ENCODE results near the gene FAM25A. TPM values are rescaled to one million over a fixed set of nuclear protein-coding genes. Genes with fewer than 3 reads are reported as not detected.

The FAM25A gene
- total RNA-seq, 6 experiments from 2014 or later = not detected

DNA sequence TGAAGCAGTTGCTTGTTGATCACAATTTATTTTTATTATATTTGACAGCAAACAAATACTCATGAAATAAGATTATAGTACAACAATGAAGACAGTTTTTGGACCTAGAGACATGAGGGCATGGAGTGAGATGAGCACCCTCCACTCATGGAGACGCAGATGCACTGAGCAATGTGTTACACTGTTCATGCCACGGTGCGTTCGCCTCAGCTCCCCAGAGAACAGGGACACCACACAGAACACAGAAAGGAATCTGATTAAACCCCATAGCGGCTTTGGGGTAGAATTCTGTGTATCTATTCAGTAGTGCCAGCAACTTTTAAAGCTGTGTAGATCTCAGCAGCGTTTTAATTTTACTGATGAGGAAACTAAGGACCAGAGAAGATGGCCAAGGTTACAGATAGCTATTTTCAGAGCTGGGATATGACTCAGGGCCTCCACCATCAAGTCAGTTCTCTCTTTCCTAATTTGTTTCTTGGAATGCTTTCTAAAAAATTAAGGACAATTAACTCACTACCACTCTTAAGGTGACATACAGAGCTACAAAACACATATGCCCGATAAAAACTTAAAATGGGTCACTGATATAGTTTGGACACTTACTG is 33.6 kb downstream of the FAM25A start:
- no peaks in the 10 kb centered on the region for H3K9me3 Mint-ChIP-seq
- no peak for DNase-seq
- H3K4me3 Mint-ChIP-seq = no peak overlapping the region

DNA sequence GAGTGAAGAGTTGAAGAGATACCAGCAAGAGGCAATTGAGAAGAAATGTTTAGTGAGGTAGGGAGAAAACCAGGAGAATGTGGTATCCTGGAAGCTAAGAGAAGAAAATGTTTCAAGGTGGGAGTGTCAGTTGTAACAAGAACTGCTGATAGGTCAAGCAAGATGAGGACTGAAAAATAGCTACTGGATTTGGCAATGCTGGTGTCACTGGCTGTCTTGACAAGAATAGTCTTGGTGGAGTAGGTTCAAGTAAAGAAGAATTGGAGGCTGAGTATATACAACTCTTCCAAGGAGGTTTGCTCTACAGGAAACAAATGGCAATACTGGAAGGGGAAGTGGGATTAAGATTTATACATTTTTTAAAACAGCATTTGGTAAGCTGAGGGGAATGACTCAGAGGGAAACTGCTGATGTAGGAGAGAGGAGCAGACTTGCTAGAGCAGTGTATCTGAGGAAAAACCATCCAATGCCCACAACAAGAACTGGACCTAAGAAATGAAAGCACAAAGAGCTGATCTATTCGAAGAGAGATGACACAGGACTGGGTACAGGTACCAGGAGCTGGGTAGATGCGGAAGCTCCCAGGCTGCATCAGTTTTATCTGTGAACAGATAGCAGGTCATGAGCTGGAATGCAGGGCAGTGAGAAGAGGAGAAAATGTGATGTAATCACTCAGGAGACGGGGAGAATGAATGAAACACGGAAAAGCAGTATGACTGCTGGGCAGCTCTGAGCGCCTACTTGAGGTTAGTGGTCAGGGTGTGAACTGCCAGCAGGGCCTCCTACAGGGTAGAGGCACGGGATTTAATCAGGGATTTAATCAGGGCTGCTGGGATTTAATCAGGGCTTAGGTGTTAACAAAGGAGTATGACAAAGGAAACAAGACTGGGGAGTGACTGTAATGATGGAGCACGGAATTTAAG is 34.5 kb downstream of the FAM25A start:
- no peak overlapping the region for H3K27ac Mint-ChIP-seq
- TF ChIP-seq, protein P1, sequence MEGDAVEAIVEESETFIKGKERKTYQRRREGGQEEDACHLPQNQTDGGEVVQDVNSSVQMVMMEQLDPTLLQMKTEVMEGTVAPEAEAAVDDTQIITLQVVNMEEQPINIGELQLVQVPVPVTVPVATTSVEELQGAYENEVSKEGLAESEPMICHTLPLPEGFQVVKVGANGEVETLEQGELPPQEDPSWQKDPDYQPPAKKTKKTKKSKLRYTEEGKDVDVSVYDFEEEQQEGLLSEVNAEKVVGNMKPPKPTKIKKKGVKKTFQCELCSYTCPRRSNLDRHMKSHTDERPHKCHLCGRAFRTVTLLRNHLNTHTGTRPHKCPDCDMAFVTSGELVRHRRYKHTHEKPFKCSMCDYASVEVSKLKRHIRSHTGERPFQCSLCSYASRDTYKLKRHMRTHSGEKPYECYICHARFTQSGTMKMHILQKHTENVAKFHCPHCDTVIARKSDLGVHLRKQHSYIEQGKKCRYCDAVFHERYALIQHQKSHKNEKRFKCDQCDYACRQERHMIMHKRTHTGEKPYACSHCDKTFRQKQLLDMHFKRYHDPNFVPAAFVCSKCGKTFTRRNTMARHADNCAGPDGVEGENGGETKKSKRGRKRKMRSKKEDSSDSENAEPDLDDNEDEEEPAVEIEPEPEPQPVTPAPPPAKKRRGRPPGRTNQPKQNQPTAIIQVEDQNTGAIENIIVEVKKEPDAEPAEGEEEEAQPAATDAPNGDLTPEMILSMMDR (IDR thresholded peaks at IDR 0.05) = peak; percentile 76

More for the DNA sequence above, 33.6 kb downstream of the FAM25A start:
- peaks cover 9% of the 10 kb centered on the region; the same call in 1 of the 2 replicates for H3K36me3 Mint-ChIP-seq (ENCODE audit: low read depth)
- H3K4me1 Mint-ChIP-seq (ENCODE audit: low read depth) = no peaks in the 10 kb centered on the region
- no peaks in the 10 kb centered on the region; the same call in 1 of the 2 replicates for H3K27me3 Mint-ChIP-seq (ENCODE audit: insufficient read depth)
- no peak overlapping the region for H3K27ac Mint-ChIP-seq
- TF ChIP-seq, protein P1 (IDR thresholded peaks at IDR 0.05) = no peak

DNA sequence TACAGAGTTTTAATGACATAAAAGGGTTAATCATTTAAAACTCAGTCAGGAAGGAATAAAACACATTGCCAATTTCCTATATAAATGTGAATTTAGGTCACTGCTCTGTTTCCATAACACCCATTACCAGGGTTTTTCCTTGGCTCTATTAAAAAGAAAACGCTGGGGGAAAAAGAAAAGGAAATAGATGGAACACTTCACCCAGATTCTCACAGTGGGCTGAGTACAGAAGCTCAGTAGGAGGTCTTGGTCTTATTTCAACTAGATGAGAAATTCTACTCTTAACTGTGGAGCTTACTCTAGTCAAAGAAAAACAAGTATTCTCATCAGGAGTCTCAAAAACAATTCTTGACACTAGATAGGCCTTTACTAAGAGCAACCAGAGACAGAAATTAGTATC is 38.1 kb downstream of the FAM25A start:
- Mint-ChIP-seq H3K27ac (no peak overlapping the region), H3K36me3 (ENCODE audit: low read depth) (peaks cover 25% of the 10 kb centered on the region), H3K9me3 (no peaks in the 10 kb centered on the region), H3K4me1 (ENCODE audit: low read depth) (no peaks in the 10 kb centered on the region), H3K27me3 (ENCODE audit: insufficient read depth) (no peaks in the 10 kb centered on the region; the same call in 1 of the 2 replicates), H3K4me3 (no peak overlapping the region)
- TF ChIP-seq, protein P1 (IDR thresholded peaks at IDR 0.05) = no peak
- DNase-seq = no peak

More for the DNA sequence above, 34.5 kb downstream of the FAM25A start:
- peak; percentile 65 for DNase-seq
- Mint-ChIP-seq H3K9me3 (no peaks in the 10 kb centered on the region), H3K4me3 (no peak overlapping the region), H3K4me1 (ENCODE audit: low read depth) (no peaks in the 10 kb centered on the region), H3K36me3 (ENCODE audit: low read depth) (peaks cover 16% of the 10 kb centered on the region), H3K27me3 (ENCODE audit: insufficient read depth) (no peaks in the 10 kb centered on the region; the same call in 1 of the 2 replicates)

DNA sequence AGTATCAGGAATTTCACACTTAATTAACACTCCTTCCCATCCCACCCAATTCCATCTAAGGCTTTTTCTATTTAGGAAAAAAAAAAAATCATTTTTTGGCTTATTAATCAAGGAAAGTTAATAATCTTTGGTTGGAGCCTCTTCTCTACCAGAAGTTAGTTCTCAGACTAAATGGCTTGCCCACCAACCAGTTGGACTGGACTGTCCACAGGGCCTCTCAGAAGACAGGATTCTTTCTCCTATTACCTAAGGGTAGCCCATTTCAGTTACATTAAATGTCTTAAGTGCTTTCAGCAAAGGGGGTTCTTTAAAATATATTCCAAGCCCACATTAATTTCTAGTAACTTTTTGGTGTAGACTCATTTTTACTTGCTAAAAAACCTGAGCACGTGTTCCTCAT is 39.3 kb downstream of the FAM25A start:
- Mint-ChIP-seq H3K4me1 (ENCODE audit: low read depth) (no peaks in the 10 kb centered on the region), H3K27me3 (ENCODE audit: insufficient read depth) (no peaks in the 10 kb centered on the region), H3K4me3 (no peak overlapping the region), H3K9me3 (no peaks in the 10 kb centered on the region), H3K36me3 (ENCODE audit: low read depth) (peaks cover 36% of the 10 kb centered on the region), H3K27ac (no peak overlapping the region)
- no peak for DNase-seq
- TF ChIP-seq, protein P1 (IDR thresholded peaks at IDR 0.05) = no peak

DNA sequence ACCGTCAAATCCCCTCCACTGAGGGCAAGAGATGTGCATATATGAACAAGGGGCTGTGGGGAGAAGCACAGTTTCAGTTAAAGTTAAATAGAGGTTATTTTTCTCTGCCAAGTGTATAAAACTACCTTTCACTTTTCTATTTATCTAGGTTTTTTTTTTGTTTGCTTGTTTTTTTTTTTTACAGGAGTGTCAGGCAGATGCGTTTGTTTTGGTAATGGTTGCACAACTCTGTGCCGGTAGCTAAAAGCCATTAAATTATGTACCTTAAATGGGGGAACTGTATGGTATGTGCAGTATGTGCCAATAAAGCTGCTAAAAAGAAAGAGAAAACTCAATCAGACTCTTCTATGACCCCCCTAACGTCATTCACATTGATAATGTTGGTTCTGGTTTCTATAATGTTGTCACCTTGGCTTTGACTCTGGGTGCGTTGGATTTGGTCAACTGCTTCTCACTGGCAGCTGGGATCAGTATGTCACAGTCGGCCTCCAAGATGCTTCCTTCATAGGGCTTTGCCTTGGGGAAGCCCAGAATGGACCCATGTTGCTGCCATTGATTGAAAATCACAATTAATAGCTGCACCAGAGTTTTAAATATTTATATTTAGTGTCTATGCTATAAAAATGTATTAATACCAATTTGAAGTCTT is 40.3 kb downstream of the FAM25A start:
- no peak overlapping the region for H3K4me3 Mint-ChIP-seq
- peaks cover 36% of the 10 kb centered on the region for H3K36me3 Mint-ChIP-seq (ENCODE audit: low read depth)
- DNase-seq = no peak
- no peak overlapping the region for H3K27ac Mint-ChIP-seq
- TF ChIP-seq, protein P1 (IDR thresholded peaks at IDR 0.05) = no peak
- no peaks in the 10 kb centered on the region for H3K4me1 Mint-ChIP-seq (ENCODE audit: low read depth)
- H3K9me3 Mint-ChIP-seq = no peaks in the 10 kb centered on the region
- no peaks in the 10 kb centered on the region for H3K27me3 Mint-ChIP-seq (ENCODE audit: insufficient read depth)

Measured in HFFc6 (cell line).